Neural cell (in vitro differentiated cells): ENCODE measurements around the gene SYT2. TPM values are rescaled to one million over a fixed set of nuclear protein-coding genes. Genes with fewer than 3 reads are reported as not detected.
"Not testable (repeated sequence)": the region's sequence is repeated elsewhere in the genome, so short reads cannot be mapped to it uniquely, and the experiment has no call there.

ENCODE experiments used
- H2AFZ ChIP-seq: fragments of 200-600, 300-800 bp; sonication (generic), shearing (Covaris generic); 2 replicates; pipeline ENCODE4 v1.6.0; 2014; ENCODE audit warnings: low read depth, mild to moderate bottlenecking, antibody characterized with exemption, low read length, moderate library complexity
- H3F3A ChIP-seq: fragments of 200-600 bp; shearing (Covaris generic); 2 replicates; pipeline ENCODE4 v1.6.1; 2016; ENCODE audit warnings: mild to moderate bottlenecking, moderate library complexity, mixed read lengths, antibody characterized with exemption, low read length; ENCODE audit not compliant: insufficient read depth, poor library complexity, severe bottlenecking
- H3K27ac ChIP-seq: fragments of 200-600, 300-800 bp; sonication (generic), shearing (Covaris generic); 2 replicates; pipeline ENCODE4 v1.5.1; 2014; ENCODE audit warnings: mild to moderate bottlenecking, low read length, moderate library complexity
- H3K27me3 ChIP-seq: fragments of 300-800, 200-600 bp; sonication (generic), shearing (Covaris generic); 2 replicates; pipeline ENCODE4 v1.6.0; 2014; ENCODE audit warnings: mild to moderate bottlenecking, low read depth, low read length, moderate library complexity; ENCODE audit not compliant: insufficient read depth
- H3K36me3 ChIP-seq: fragments of 300-800, 200-600 bp; sonication (generic), shearing (Covaris generic); 2 replicates; pipeline ENCODE4 v1.5.1; 2014; ENCODE audit warnings: mild to moderate bottlenecking, antibody characterized with exemption, low read length, moderate library complexity; ENCODE audit not compliant: insufficient read depth
- H3K4me2 ChIP-seq: fragments of 300-800, 200-600 bp; sonication (generic), shearing (Covaris generic); 2 replicates; pipeline ENCODE4 v1.6.0; 2014; ENCODE audit warnings: mild to moderate bottlenecking, low read length
- H3K4me3 ChIP-seq: fragments of 300-800, 200-600 bp; sonication (generic), shearing (Covaris generic); 2 replicates; pipeline ENCODE4 v1.5.1; 2014; ENCODE audit warnings: mild to moderate bottlenecking, low read length, moderate library complexity
- H3K79me2 ChIP-seq: fragments of 200-600 bp; shearing (Covaris generic); replicated peaks from 2 replicates; pipeline ENCODE4 v1.6.0; 2014; ENCODE audit warnings: mild to moderate bottlenecking, low read length, moderate library complexity; ENCODE audit not compliant: insufficient read depth
- H3K9ac ChIP-seq: fragments of 300-800, 200-600 bp; sonication (generic), shearing (Covaris generic); 2 replicates; pipeline ENCODE4 v1.6.1; 2016; ENCODE audit warnings: mild to moderate bottlenecking, low read length, mixed read lengths
- H3K9me2 ChIP-seq: fragments of 200-600 bp; shearing (Covaris generic); 2 replicates; pipeline ENCODE4 v1.6.1; 2016; ENCODE audit warnings: mild to moderate bottlenecking, low read length, mixed read lengths; ENCODE audit not compliant: insufficient read depth
- H3K9me3 ChIP-seq: fragments of 200-600, 300-800 bp; sonication (generic), shearing (Covaris generic); 2 replicates; pipeline ENCODE4 v1.6.1; 2016; ENCODE audit warnings: mild to moderate bottlenecking, mixed run types, low read length, moderate library complexity, mixed read lengths
- H4K20me1 ChIP-seq: fragments of 200-600 bp; shearing (Covaris generic); 2 replicates; pipeline ENCODE4 v1.6.1; 2016; ENCODE audit warnings: mild to moderate bottlenecking, mixed run types; ENCODE audit not compliant: insufficient read depth
- EP300 ChIP-seq: fragments of 450-650 bp; conservative IDR thresholded peaks from 2 replicates; pipeline ENCODE4 v1.6.1; 2014; ENCODE audit warnings: antibody characterized with exemption, mild to moderate bottlenecking, moderate library complexity; ENCODE audit not compliant: poor library complexity, severe bottlenecking
- EZH2 ChIP-seq: fragments of 200-600, 300-800 bp; shearing (Covaris generic), sonication (generic); IDR thresholded peaks from 2 replicates; pipeline ENCODE4 v1.6.1; 2014; ENCODE audit warnings: antibody characterized with exemption, low read length, borderline replicate concordance, mild to moderate bottlenecking; ENCODE audit not compliant: insufficient read depth, poor library complexity, severe bottlenecking
- MXI1 ChIP-seq: fragments of 450-650 bp; conservative IDR thresholded peaks from 2 replicates; pipeline ENCODE4 v1.6.1; 2014; ENCODE audit warnings: antibody characterized with exemption, mild to moderate bottlenecking; ENCODE audit not compliant: poor library complexity, severe bottlenecking
- POLR2AphosphoS5 ChIP-seq: IDR thresholded peaks from 2 replicates; pipeline ENCODE4 v1.6.1; 2012
- RAD21 ChIP-seq: fragments of 450-650 bp; conservative IDR thresholded peaks from 2 replicates; pipeline ENCODE4 v1.6.1; 2014; ENCODE audit warnings: antibody characterized with exemption, mild to moderate bottlenecking, moderate library complexity
- REST ChIP-seq: IDR thresholded peaks from 2 replicates; pipeline ENCODE4 v1.6.1; 2012; ENCODE audit warnings: borderline replicate concordance
- SMC3 ChIP-seq: fragments of 450-650 bp; conservative IDR thresholded peaks from 2 replicates; pipeline ENCODE4 v1.6.1; 2014; ENCODE audit warnings: antibody characterized with exemption, mild to moderate bottlenecking, moderate library complexity; ENCODE audit not compliant: poor library complexity
- TAF1 ChIP-seq: IDR thresholded peaks from 2 replicates; pipeline ENCODE4 v1.6.1; 2012; ENCODE audit warnings: low read depth
- polyA plus RNA-seq: library from polyadenylated mRNA; depleted of rRNA; stranded (reverse); fragments of >200 nt; gene quantifications from 2 replicates; pipeline ENCODE4 v1.2.3, GENCODE V29; 2014
- TF ChIP-seq, protein P1 (sequence below): fragments of 450-650 bp; IDR thresholded peaks from 2 replicates; pipeline ENCODE4 v1.5.1; 2014; ENCODE audit warnings: antibody characterized with exemption, mild to moderate bottlenecking, moderate library complexity; ENCODE audit not compliant: poor library complexity, severe bottlenecking

The SYT2 gene
- polyA plus RNA-seq, 1 donor from 2014 or later: 0.04 TPM

GRCh38 chr1:202612036-202612435 lies 98.2 kb downstream of the SYT2 start:
- H3K9ac ChIP-seq, H3K9me3 ChIP-seq, H2AFZ ChIP-seq, H3K9me2 ChIP-seq, H3K4me2 ChIP-seq, H3F3A ChIP-seq, H3K36me3 ChIP-seq, H3K27ac ChIP-seq, H3K27me3 ChIP-seq, H4K20me1 ChIP-seq, H3K79me2 ChIP-seq, H3K4me3 ChIP-seq: not testable (repeated sequence)

- Histone ChIP-seq H4K20me1 (no peaks in the 10 kb centered on the region), H3K9me3 (no peaks in the 10 kb centered on the region), H2AFZ (no peak overlapping the region), H3K9ac (no peak overlapping the region), H3K27me3 (no peaks in the 10 kb centered on the region), H3K4me2 (no peak overlapping the region), H3K9me2 (no peaks in the 10 kb centered on the region), H3K79me2 (no peaks in the 10 kb centered on the region), H3K4me3 (no peak overlapping the region), H3F3A (no peaks in the 10 kb centered on the region), H3K36me3 (no peaks in the 10 kb centered on the region), H3K27ac (no peak overlapping the region)
- TF ChIP-seq RAD21: no peak
Measured at GRCh38 chr1:202605515-202605914, 104.7 kb downstream of the SYT2 start.

DNA sequence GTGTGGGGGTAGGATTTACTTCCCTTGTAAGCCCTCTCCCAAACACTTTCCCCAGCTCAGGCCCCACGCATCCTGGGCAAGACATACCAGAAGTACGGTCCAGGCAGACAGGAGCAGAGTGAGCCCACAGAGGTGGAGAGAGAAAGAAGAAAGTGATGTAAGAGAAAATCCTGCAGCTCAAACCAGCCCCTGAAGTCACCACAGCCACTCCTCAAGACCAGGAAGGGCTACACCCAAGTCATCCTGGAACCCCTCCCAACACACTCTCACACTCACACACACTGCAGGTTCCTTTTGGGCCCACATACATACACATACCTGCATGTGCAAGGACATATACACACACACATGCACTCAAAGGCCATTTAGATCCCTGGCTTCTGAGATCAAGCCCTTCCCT lies 106.8 kb downstream of the SYT2 start:
- Histone ChIP-seq H3K79me2 (no peaks in the 10 kb centered on the region), H3K4me2 (no peak overlapping the region), H4K20me1 (no peaks in the 10 kb centered on the region), H3K27ac (no peak overlapping the region), H3K9me2 (no peaks in the 10 kb centered on the region), H3K36me3 (no peaks in the 10 kb centered on the region), H3K9ac (no peak overlapping the region), H3K27me3 (no peaks in the 10 kb centered on the region), H3K4me3 (no peak overlapping the region), H3F3A (no peaks in the 10 kb centered on the region), H3K9me3 (no peaks in the 10 kb centered on the region), H2AFZ (no peak overlapping the region)
- TF ChIP-seq EZH2: no peak
- no peak for TF ChIP-seq MXI1
- no peak for TF ChIP-seq SMC3
- TF ChIP-seq POLR2AphosphoS5: no peak
- TF ChIP-seq EP300: no peak
- TF ChIP-seq RAD21: no peak
- TF ChIP-seq TAF1: no peak
- TF ChIP-seq, protein P1, sequence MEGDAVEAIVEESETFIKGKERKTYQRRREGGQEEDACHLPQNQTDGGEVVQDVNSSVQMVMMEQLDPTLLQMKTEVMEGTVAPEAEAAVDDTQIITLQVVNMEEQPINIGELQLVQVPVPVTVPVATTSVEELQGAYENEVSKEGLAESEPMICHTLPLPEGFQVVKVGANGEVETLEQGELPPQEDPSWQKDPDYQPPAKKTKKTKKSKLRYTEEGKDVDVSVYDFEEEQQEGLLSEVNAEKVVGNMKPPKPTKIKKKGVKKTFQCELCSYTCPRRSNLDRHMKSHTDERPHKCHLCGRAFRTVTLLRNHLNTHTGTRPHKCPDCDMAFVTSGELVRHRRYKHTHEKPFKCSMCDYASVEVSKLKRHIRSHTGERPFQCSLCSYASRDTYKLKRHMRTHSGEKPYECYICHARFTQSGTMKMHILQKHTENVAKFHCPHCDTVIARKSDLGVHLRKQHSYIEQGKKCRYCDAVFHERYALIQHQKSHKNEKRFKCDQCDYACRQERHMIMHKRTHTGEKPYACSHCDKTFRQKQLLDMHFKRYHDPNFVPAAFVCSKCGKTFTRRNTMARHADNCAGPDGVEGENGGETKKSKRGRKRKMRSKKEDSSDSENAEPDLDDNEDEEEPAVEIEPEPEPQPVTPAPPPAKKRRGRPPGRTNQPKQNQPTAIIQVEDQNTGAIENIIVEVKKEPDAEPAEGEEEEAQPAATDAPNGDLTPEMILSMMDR: no peak
- TF ChIP-seq REST: no peak
